Activated T-cell treated with anti-CD3 and anti-CD28 coated beads, Interleukin-2, amount 50 U/mL, for 24 hours (primary cell): ENCODE data around the gene RNH1.

Source experiments
- DNase-seq: peaks from one replicate; pipeline ENCODE4 v3.0.0-alpha.2; 2020
- H3K27ac Mint-ChIP-seq: 2 replicates; pipeline ENCODE4 v1.8.0; 2020; ENCODE audit warnings: mild to moderate bottlenecking, mixed read lengths
- H3K27me3 Mint-ChIP-seq: 2 replicates; pipeline ENCODE4 v1.8.0; 2020; ENCODE audit warnings: mixed read lengths
- H3K36me3 Mint-ChIP-seq: 2 replicates; pipeline ENCODE4 v1.8.0; 2020; ENCODE audit warnings: low read depth, mixed read lengths
- H3K4me1 Mint-ChIP-seq: 2 replicates; pipeline ENCODE4 v1.8.0; 2020; ENCODE audit warnings: low read depth, mixed read lengths
- H3K4me3 Mint-ChIP-seq: 2 replicates; pipeline ENCODE4 v1.8.0; 2020; ENCODE audit warnings: mild to moderate bottlenecking, moderate library complexity, mixed read lengths
- H3K9me3 Mint-ChIP-seq: 2 replicates; pipeline ENCODE4 v1.8.0; 2020; ENCODE audit warnings: mixed read lengths

RNH1 gene

DNA sequence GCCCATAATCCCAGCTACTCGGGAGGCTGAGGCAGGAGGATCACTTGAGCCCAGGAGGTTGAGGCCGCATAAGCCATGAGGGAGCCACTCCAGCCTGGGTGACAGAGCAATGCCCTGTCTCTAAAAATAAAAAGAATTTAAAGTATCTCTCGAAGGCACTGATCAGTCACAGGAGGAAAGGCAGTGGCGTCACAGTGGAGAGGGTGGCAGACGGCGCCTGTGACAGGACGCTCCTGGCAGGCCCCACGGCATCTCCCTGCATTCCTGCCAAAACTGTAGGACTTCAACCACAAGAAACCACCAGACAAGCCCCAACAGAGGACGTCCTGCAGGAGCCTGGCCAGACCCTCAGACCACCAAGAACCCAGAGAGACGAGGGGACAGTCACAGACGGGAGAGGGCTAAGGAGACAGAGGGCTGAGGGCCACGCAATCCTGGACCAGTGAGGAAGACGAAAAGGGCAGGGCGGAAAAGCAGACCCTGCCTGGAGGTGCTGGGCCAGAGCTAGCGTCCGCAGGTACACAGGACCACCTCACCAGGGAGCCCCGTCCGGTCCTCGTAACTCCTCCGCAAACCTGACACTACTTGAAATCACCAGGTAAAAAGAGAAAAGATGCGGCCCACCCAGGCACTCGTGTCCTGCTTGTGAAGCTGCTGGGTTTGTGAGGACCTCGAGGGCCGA lies 5.9 kb downstream of the RNH1 start:
- Mint-ChIP-seq H3K27ac (peak overlapping the region; percentile 16), H3K36me3 (peaks cover 79% of the 10 kb centered on the region)

GRCh38 chr11:499201-500076 lies 7.6 kb downstream of the RNH1 start:
- Mint-ChIP-seq H3K4me1 (peaks cover 18% of the 10 kb centered on the region), H3K9me3 (no peaks in the 10 kb centered on the region), H3K36me3 (peaks cover 78% of the 10 kb centered on the region), H3K27ac (no peak overlapping the region), H3K4me3 (no peak overlapping the region), H3K27me3 (no peaks in the 10 kb centered on the region)
- no peak for DNase-seq

More for the DNA sequence above, 5.9 kb downstream of the RNH1 start:
- no peak for DNase-seq
- peaks cover 31% of the 10 kb centered on the region for H3K4me1 Mint-ChIP-seq
- no peaks in the 10 kb centered on the region for H3K27me3 Mint-ChIP-seq
- no peaks in the 10 kb centered on the region for H3K9me3 Mint-ChIP-seq
- no peak overlapping the region for H3K4me3 Mint-ChIP-seq

- Mint-ChIP-seq H3K36me3 (peaks cover 84% of the 10 kb centered on the region), H3K4me1 (peaks cover 12% of the 10 kb centered on the region), H3K9me3 (no peaks in the 10 kb centered on the region), H3K27me3 (no peaks in the 10 kb centered on the region), H3K27ac (peak overlapping the region; percentile 40), H3K4me3 (no peak overlapping the region)
- DNase-seq = no peak
Observed at GRCh38 chr11:498297-499181, 8.5 kb downstream of the RNH1 start.

- H3K27me3 Mint-ChIP-seq = no peaks in the 10 kb centered on the region
- no peak for DNase-seq
- peak overlapping the region; percentile 76 for H3K27ac Mint-ChIP-seq
- H3K9me3 Mint-ChIP-seq = no peaks in the 10 kb centered on the region
- H3K4me1 Mint-ChIP-seq = peaks cover 7% of the 10 kb centered on the region
- peaks cover 89% of the 10 kb centered on the region for H3K36me3 Mint-ChIP-seq
- no peak overlapping the region for H3K4me3 Mint-ChIP-seq
Observed at GRCh38 chr11:497565-498296, 9.3 kb downstream of the RNH1 start.

DNA sequence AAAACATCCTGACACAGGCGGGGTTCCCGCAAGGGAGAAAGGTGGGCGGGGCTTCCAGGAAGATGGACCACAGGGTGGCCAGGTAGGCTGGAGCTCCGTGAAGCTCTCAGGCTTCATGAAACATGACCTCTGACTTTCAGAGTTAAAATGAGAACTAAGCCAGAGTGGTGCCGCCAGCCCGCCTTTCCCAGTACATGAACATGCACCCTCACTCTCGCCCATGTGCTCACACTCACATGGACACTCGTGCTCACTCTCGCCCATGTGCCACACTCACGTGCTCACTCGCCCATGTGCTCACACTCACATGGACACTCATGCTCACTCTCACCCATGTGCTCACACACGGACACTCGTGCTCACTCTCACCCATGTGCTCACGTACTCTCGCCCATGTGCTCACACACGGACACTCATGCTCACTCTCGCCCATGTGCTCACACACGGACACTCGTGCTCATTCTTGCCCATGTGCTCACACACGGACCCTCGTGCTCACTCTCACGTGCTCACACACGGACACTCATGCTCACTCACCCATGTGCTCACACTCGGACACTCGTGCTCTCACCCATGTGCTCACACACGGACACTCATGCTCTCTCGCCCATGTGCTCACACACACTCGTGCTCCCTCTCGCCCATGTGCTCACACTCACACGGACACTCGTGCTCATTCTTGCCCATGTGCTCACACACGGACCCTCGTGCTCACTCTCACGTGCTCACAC lies 10.0 kb downstream of the RNH1 start:
- no peak for DNase-seq
- Mint-ChIP-seq H3K27ac (peak overlapping the region; percentile 76), H3K4me3 (no peak overlapping the region), H3K4me1 (peaks cover 7% of the 10 kb centered on the region), H3K27me3 (no peaks in the 10 kb centered on the region), H3K36me3 (peaks cover 93% of the 10 kb centered on the region), H3K9me3 (no peaks in the 10 kb centered on the region)

DNA sequence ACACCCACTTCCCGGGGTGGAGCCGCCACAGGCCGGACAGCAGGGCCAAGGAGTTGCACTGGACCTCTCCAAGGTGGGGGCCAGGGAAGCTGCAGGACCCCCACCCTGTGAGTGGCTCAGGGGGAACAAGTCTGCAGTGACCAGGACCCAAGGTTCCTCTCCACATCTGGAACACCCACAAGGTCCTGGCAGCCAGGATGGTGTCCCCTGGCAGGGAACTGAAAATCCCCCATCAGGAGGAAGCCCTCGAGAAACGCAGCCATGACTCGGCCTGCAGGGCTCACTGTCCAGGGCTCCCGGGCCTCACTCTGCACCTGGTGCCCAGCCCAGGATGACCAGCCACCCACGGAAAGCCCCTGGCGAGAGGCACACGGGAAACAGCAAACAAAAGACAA lies 11.5 kb downstream of the RNH1 start:
- peaks cover 5% of the 10 kb centered on the region for H3K4me1 Mint-ChIP-seq
- H3K36me3 Mint-ChIP-seq = peaks cover 88% of the 10 kb centered on the region
- peak overlapping the region; percentile 45 for H3K27ac Mint-ChIP-seq
- no peak for DNase-seq
- H3K9me3 Mint-ChIP-seq = no peaks in the 10 kb centered on the region
- no peak overlapping the region for H3K4me3 Mint-ChIP-seq
- H3K27me3 Mint-ChIP-seq = no peaks in the 10 kb centered on the region

DNA sequence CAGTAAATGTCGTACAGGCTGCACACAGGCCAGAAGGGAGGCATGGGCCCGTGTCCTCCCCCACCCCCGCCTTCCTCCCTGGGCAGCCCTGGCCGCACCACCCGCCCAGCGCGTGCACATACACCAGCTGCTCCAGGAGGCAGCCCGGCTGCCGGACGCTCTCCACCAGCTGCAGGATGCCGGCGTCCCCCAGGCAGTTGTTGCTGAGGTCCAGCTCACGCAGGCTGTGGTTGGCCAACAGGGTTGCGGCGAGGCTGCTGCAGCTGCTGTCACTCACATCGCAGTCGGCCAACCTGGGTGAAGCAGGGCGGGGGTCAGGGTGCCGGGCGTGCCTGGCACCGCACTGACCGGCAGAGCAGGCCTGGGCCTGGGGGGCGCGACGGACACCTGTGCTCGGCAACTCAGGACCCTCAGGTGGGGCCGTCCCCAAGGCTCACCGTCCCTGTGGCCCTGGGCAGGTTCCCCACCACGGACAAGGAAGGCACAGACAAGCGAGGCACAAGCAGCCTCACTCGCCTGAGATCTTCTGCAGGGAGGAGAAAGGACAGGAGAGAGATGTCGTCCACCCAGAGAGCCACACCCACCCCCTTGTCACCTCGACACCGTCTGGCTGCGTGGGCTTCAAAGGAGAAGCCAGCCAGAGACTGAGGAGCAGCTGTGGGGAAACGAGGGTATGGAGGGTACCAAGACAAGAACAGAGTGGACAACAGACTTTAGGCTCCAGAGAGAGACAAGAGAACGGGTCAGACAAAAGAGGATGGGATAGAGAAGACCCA lies 12.1 kb downstream of the RNH1 start:
- Mint-ChIP-seq H3K36me3 (peaks cover 87% of the 10 kb centered on the region), H3K9me3 (no peaks in the 10 kb centered on the region), H3K27ac (peak overlapping the region; percentile 68), H3K27me3 (no peaks in the 10 kb centered on the region), H3K4me3 (no peak overlapping the region), H3K4me1 (peaks cover 5% of the 10 kb centered on the region)
- DNase-seq = no peak

- H3K27ac Mint-ChIP-seq = peak overlapping the region; percentile 47
Observed at GRCh38 chr11:492427-493226, 14.4 kb downstream of the RNH1 start.

GRCh38 chr11:491358-491757 lies 15.7 kb downstream of the RNH1 start:
- Mint-ChIP-seq H3K27me3 (no peaks in the 10 kb centered on the region), H3K27ac (no peak overlapping the region), H3K36me3 (peaks cover 60% of the 10 kb centered on the region), H3K4me1 (no peaks in the 10 kb centered on the region), H3K4me3 (no peak overlapping the region), H3K9me3 (no peaks in the 10 kb centered on the region)
- DNase-seq = no peak

More at GRCh38 chr11:492427-493226, 14.4 kb downstream of the RNH1 start:
- no peaks in the 10 kb centered on the region for H3K27me3 Mint-ChIP-seq
- H3K9me3 Mint-ChIP-seq = no peaks in the 10 kb centered on the region
- no peak overlapping the region for H3K4me3 Mint-ChIP-seq
- peaks cover 71% of the 10 kb centered on the region for H3K36me3 Mint-ChIP-seq
- DNase-seq = no peak
- H3K4me1 Mint-ChIP-seq = peaks cover 5% of the 10 kb centered on the region

DNA sequence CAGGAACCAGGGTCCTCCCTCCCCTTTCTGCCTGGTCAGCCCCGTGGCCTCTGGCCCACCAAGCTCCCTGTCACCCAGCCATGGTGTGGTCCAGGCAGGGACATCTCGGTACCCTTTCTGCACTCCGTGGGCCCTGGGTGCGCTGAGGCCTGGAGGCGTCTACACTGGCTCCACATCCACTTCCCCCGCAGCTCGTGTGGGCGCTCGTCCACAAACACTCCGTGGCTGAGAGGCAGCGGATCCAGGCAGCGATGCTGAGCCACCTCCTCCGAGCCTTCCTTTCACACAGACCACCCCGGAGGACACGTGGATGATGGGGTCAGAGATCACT lies 16.1 kb downstream of the RNH1 start:
- Mint-ChIP-seq H3K27me3 (no peaks in the 10 kb centered on the region), H3K9me3 (no peaks in the 10 kb centered on the region), H3K4me1 (no peaks in the 10 kb centered on the region), H3K4me3 (no peak overlapping the region), H3K27ac (no peak overlapping the region), H3K36me3 (peaks cover 56% of the 10 kb centered on the region)
- DNase-seq = no peak

- H3K27me3 Mint-ChIP-seq = no peaks in the 10 kb centered on the region
- no peak overlapping the region for H3K4me3 Mint-ChIP-seq
- H3K27ac Mint-ChIP-seq = no peak overlapping the region
- no peak for DNase-seq
- peaks cover 50% of the 10 kb centered on the region for H3K36me3 Mint-ChIP-seq
- no peaks in the 10 kb centered on the region for H3K4me1 Mint-ChIP-seq
- no peaks in the 10 kb centered on the region for H3K9me3 Mint-ChIP-seq
Observed at GRCh38 chr11:490186-490929, 16.7 kb downstream of the RNH1 start.

GRCh38 chr11:489610-490185 lies 17.3 kb downstream of the RNH1 start:
- Mint-ChIP-seq H3K4me3 (no peak overlapping the region), H3K27me3 (no peaks in the 10 kb centered on the region), H3K9me3 (no peaks in the 10 kb centered on the region), H3K4me1 (no peaks in the 10 kb centered on the region), H3K36me3 (peaks cover 46% of the 10 kb centered on the region), H3K27ac (no peak overlapping the region)
- DNase-seq = no peak
